HG03442 (cell line): Measurements from ENCODE around the gene BTBD7.

ENCODE experiments used
- ATAC-seq: cut with Tn5 transposase; IDR thresholded peaks from one replicate; pipeline ENCODE4 v1.9.1; 2021; ENCODE audit warnings: mild to moderate bottlenecking, moderate library complexity; ENCODE audit not compliant: unreplicated experiment

Gene BTBD7

GRCh38 chr14:93201155-93201704, 131.6 kb downstream of the BTBD7 start:
- ATAC-seq, result no peak

GRCh38 chr14:93200553-93200952, 132.3 kb downstream of the BTBD7 start:
- ATAC-seq, result no peak

DNA sequence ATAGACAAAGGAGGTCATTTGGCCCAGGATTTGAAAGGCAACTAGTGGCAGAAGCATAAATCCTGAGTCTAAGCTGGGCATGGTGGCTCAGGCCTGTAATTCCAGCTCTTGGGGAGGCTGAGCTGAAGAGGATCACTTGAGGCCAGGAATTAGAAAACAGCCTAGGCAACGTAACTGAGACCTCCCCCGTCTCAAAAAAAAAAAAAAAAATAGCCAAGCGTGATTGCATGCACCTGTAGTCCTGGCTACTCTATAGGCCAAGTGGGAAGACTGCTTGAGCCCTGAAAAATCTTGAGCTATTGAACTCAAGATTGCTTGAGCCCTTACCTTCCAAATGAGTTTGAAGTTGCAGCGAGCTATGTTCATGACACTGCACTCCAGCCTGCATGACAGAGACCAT, 133.8 kb downstream of the BTBD7 start:
- no peak for ATAC-seq

DNA sequence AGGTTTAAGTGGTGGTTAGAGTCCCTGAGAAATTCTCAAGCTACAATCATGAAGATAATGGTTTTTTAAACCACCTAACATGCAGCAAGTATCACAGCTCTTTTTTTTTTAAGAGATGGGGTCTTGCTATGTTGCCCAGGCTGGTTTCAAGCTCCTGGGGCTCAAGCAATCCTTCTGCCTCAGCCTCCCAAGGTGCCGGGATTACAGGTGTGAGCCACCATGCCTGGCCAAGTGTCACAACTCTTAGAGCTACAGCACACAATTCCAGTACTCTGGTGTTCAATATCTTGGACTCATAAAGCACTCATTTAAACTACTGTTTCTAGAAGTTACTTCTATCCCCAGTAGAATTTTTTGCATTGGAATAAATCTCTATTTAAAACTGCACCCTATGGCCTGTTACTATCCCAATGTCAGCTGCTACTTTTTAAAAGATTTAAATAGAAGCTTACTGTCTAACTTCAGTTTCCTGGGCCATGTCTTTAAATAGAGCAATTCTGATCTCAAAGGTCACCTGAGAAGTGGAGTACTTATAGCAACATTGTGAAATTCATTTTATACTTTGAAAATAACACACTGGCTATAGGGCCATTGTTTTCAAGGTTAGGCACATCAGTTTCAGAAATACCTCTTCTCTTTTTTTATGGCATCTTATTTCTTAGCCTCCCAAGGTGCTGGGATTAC, 137.4 kb downstream of the BTBD7 start:
- ATAC-seq, result no peak
